HG03139 (cell line): ENCODE results near the gene UGT2B15.

ENCODE experiments used
- ATAC-seq: cut with Tn5 transposase; IDR thresholded peaks from one replicate; pipeline ENCODE4 v1.9.1; 2021; ENCODE audit not compliant: unreplicated experiment

Gene UGT2B15

GRCh38 chr4:68656445-68656973 is 13.9 kb downstream of the UGT2B15 start:
- peak; percentile 45 for ATAC-seq

GRCh38 chr4:68655764-68656444 is 14.5 kb downstream of the UGT2B15 start:
- ATAC-seq: no peak

GRCh38 chr4:68654946-68655721 is 15.3 kb downstream of the UGT2B15 start:
- no peak for ATAC-seq

GRCh38 chr4:68651932-68652331 is 18.5 kb downstream of the UGT2B15 start:
- no peak for ATAC-seq

GRCh38 chr4:68630371-68630770 is 40.1 kb downstream of the UGT2B15 start:
- no peak for ATAC-seq

GRCh38 chr4:68622731-68623130 is 47.7 kb downstream of the UGT2B15 start:
- peak; percentile 60 for ATAC-seq

GRCh38 chr4:68617003-68617698 is 53.3 kb downstream of the UGT2B15 start:
- ATAC-seq: peak; percentile 58

GRCh38 chr4:68615699-68616422 is 54.6 kb downstream of the UGT2B15 start:
- ATAC-seq: no peak

GRCh38 chr4:68613752-68614151 is 56.7 kb downstream of the UGT2B15 start:
- no peak for ATAC-seq

GRCh38 chr4:68606240-68606639 is 64.2 kb downstream of the UGT2B15 start:
- no peak for ATAC-seq

- ATAC-seq: no peak
These were observed 71.3 kb downstream of the UGT2B15 start for GRCh38 chr4:68599150-68599549.

- ATAC-seq: no peak
These were observed 73.0 kb downstream of the UGT2B15 start for GRCh38 chr4:68597482-68597881.
